SK-N-SH (cell line): ENCODE measurements around the gene MCAM.

Source experiments
- EP300 ChIP-seq, 2 experiments: IDR thresholded peaks; 2 replicates each; pipeline versions ENCODE4 v1.4.0 to v1.6.1; 2012; ENCODE audit warnings: borderline replicate concordance in 1 of 2, low read depth in 1 of 2, low read length in 1 of 2
- MXI1 ChIP-seq: IDR thresholded peaks from 2 replicates; pipeline ENCODE4 v1.6.1; 2012; ENCODE audit warnings: mild to moderate bottlenecking, low read depth, low read length, improper control_type of control experiment
- TF ChIP-seq, protein P1 (sequence below): fragments of 150-350 bp; IDR thresholded peaks from 2 replicates; pipeline ENCODE4 v1.6.1; 2016; ENCODE audit warnings: mild to moderate bottlenecking, low read depth, low read length

DNA sequence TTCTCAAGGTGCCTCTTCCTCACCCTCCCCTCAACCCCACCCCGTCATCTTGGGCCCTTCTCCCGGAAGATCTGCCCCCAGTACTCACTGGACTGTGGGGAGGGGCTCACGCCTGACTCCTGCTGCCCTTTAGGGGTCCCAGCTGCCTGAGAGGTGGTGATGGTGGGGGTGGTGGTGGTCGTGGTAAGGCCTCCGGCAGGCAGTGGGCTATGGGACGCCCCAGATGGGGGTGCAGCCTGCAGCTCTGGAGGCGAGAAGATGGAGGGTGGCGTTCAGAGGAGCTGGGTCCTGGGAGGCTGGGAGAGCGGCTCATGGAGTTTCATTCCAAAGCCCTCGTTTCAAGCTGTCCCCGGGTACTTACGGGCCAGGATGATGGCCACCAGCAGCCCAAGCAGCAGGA lies 28.8 kb upstream of the MCAM start:
- TF ChIP-seq, protein P1, sequence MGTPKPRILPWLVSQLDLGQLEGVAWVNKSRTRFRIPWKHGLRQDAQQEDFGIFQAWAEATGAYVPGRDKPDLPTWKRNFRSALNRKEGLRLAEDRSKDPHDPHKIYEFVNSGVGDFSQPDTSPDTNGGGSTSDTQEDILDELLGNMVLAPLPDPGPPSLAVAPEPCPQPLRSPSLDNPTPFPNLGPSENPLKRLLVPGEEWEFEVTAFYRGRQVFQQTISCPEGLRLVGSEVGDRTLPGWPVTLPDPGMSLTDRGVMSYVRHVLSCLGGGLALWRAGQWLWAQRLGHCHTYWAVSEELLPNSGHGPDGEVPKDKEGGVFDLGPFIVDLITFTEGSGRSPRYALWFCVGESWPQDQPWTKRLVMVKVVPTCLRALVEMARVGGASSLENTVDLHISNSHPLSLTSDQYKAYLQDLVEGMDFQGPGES: no peak
- TF ChIP-seq MXI1: no peak
- TF ChIP-seq EP300 (IDR thresholded peaks at IDR 0.05; ENCODE audit: borderline replicate concordance in 1 of 2, low read depth in 1 of 2, low read length in 1 of 2): no peak
